Ovary (tissue), 9 donors: ENCODE data around the gene ANKS1B. TPM values are rescaled to one million over a fixed set of nuclear protein-coding genes. Genes with fewer than 3 reads are reported as not detected.

Experiments
- DNase-seq, 5 donors: peaks; one replicate each; pipeline ENCODE4 v3.0.0-alpha.2; 2019 to 2020
- H3K27ac ChIP-seq, 2 donors: fragments of 200-600 bp; one replicate each; pipeline versions ENCODE4 v1.5.1 to v1.8.0; 2019 to 2022
- H3K27me3 ChIP-seq: fragments of 200-600 bp; one replicate; pipeline ENCODE4 v1.8.0; 2022
- H3K36me3 ChIP-seq: fragments of 200-600 bp; sonication (generic); one replicate; pipeline ENCODE4 v1.5.1; 2019
- H3K4me1 ChIP-seq: one replicate; pipeline ENCODE4 v1.8.1; 2013; ENCODE audit warnings: mild to moderate bottlenecking, moderate library complexity; ENCODE audit not compliant: insufficient read depth
- H3K4me3 ChIP-seq: fragments of 200-600 bp; sonication (generic); one replicate; pipeline ENCODE4 v1.5.1; 2017
- H3K9me3 ChIP-seq, 2 donors: fragments of 200-600 bp in 1 of 2; sonication (generic) in 1 of 2; one replicate each; pipeline versions ENCODE4 v1.5.1 to v1.8.1; 2013 to 2019; ENCODE audit warnings: mild to moderate bottlenecking in 1 of 2, moderate library complexity in 1 of 2
- CTCF ChIP-seq, 3 donors: fragments of 450-650 bp in 2 of 3; fragments of 200-600 bp in 1 of 3; IDR thresholded peaks; one replicate each; pipeline versions ENCODE4 v1.5.1 to v1.8.0; 2016 to 2022; ENCODE audit warnings: antibody characterized with exemption in 3 of 3, mild to moderate bottlenecking in 1 of 3
- EP300 ChIP-seq: sonication (generic); formaldehyde crosslinking; IDR thresholded peaks from one replicate; pipeline ENCODE4 v1.6.1; 2017; ENCODE audit warnings: antibody characterized with exemption
- POLR2A ChIP-seq: fragments of 450-650 bp; IDR thresholded peaks from one replicate; pipeline ENCODE4 v1.6.1; 2017; ENCODE audit warnings: antibody characterized with exemption, mild to moderate bottlenecking, moderate library complexity
- WGBS, 3 donors: extraction: QIAGEN DNeasy Blood & Tissue Kit in 1 of 3; methylation state at CpG; one replicate each; pipeline versions ENCODE4 v1.1.5 to v1.1.7; 2013 to 2017; 5-methylcytosine and 5-hydroxymethylcytosine counted together
- intact Hi-C, 4 donors: fragments of 100-400 bp; cut with DNase I; formaldehyde crosslinking; loops; one replicate each; pipeline versions ENCODE4 v1.11.0 to v1.15.1; 2022 to 2023
- polyA plus RNA-seq, 2 donors: library from polyadenylated mRNA; stranded (reverse); fragments of 200-250 nt in 1 of 2; fragments of 350-450 nt in 1 of 2; fragmentation: Illumina TruSeq in 1 of 2; extraction: RNeasy Lipid Tissue Mini Kit (QIAGEN cat#74804) in 1 of 2; gene quantifications; one replicate each; pipeline ENCODE4 v1.2.3, GENCODE V29; 2013 to 2014
- total RNA-seq, 7 donors: library from RNA; depleted of rRNA in 2 of 7; stranded (reverse); fragments of >200 nt in 2 of 7; fragmentation: NEBNext Ultra II Directional in 3 of 7; extraction: Animal tissue kit (Norgen Biotek cat#: 25700) in 3 of 7; gene quantifications; one replicate each; pipeline versions ENCODE4 v1.1.0 to v1.2.4, GENCODE V29; 2016 to 2023
- donor health status: DM: no; HTN: no; CAD: no; lungs with moderate emphysema.
- donor health status: DM: no; HTN: no; CAD: no.
- donor health status: Bipolar disorder and iron deficiency.
- donor health status: DM: yes; HTN: yes; CAD: no.
- donor health status: DM: no; HTN: no; CAD: no.
- donor health status: DM: yes; HTN: yes; CAD: no.

Gene ANKS1B
- total and polyA plus RNA-seq, 9 donors = 0.80 to 34.9 (median 7.7) TPM

GRCh38 chr12:98796745-98797144 lies 1188.0 kb downstream of the ANKS1B start:
- DNase-seq = no peak
- no peaks in the 10 kb centered on the region for H3K36me3 ChIP-seq
- H3K4me1 ChIP-seq = no peaks in the 10 kb centered on the region
- TF ChIP-seq CTCF (IDR thresholded peaks at IDR 0.05) (no peak), EP300 (no peak), POLR2A (no peak)
- whole genome bisulfite sequencing, 3 donors = 94 to 98% (median 94%) methylated on average over 1 of the region's 1 CpG
- H3K9me3 ChIP-seq = no peaks in the 10 kb centered on the region
- H3K27ac ChIP-seq = no peak overlapping the region
- no peaks in the 10 kb centered on the region for H3K27me3 ChIP-seq
- no peak overlapping the region for H3K4me3 ChIP-seq
- intact Hi-C loops = no loop called here

- WGBS, 3 donors = 69 to 76% (median 71%) methylated on average over 2 of the region's 2 CpGs
- H3K36me3 ChIP-seq = no peaks in the 10 kb centered on the region
- no peak overlapping the region for H3K27ac ChIP-seq
- TF ChIP-seq POLR2A (no peak), CTCF (IDR thresholded peaks at IDR 0.05) (no peak), EP300 (no peak)
- intact Hi-C loops = no loop called here
- DNase-seq = no peak
- H3K9me3 ChIP-seq = no peaks in the 10 kb centered on the region
- no peaks in the 10 kb centered on the region for H3K4me1 ChIP-seq
- H3K27me3 ChIP-seq = no peaks in the 10 kb centered on the region
- no peak overlapping the region for H3K4me3 ChIP-seq
These were observed 1191.6 kb downstream of the ANKS1B start for GRCh38 chr12:98793121-98793520.

GRCh38 chr12:98791406-98791805 lies 1193.3 kb downstream of the ANKS1B start:
- intact Hi-C loops = no loop called here
- no peaks in the 10 kb centered on the region for H3K27me3 ChIP-seq
- no peaks in the 10 kb centered on the region for H3K9me3 ChIP-seq
- no peak for DNase-seq
- no peak overlapping the region for H3K27ac ChIP-seq
- 95 to 98% (median 96%) methylated on average over 3 of the region's 3 CpGs for WGBS, 3 donors
- H3K4me1 ChIP-seq = no peaks in the 10 kb centered on the region
- H3K36me3 ChIP-seq = no peaks in the 10 kb centered on the region
- TF ChIP-seq EP300 (no peak), CTCF (IDR thresholded peaks at IDR 0.05) (no peak), POLR2A (no peak)
- H3K4me3 ChIP-seq = no peak overlapping the region

GRCh38 chr12:98788396-98788795 lies 1196.3 kb downstream of the ANKS1B start:
- Histone ChIP-seq H3K9me3 (no peaks in the 10 kb centered on the region), H3K4me3 (no peak overlapping the region), H3K4me1 (no peaks in the 10 kb centered on the region), H3K36me3 (no peaks in the 10 kb centered on the region), H3K27ac (no peak overlapping the region), H3K27me3 (no peaks in the 10 kb centered on the region)
- no peak for DNase-seq
- intact Hi-C loops = no loop called here
- WGBS, 3 donors = 90 to 94% (median 93%) methylated on average over 5 of the region's 5 CpGs
- TF ChIP-seq CTCF (IDR thresholded peaks at IDR 0.05) (no peak), EP300 (no peak), POLR2A (no peak)

- H3K4me3 ChIP-seq = no peak overlapping the region
- no peaks in the 10 kb centered on the region for H3K9me3 ChIP-seq
- DNase-seq = no peak
- no peak overlapping the region for H3K27ac ChIP-seq
- H3K27me3 ChIP-seq = no peaks in the 10 kb centered on the region
- H3K36me3 ChIP-seq = no peaks in the 10 kb centered on the region
- 82 to 89% (median 87%) methylated on average over 7 of the region's 7 CpGs for WGBS, 3 donors
- no peaks in the 10 kb centered on the region for H3K4me1 ChIP-seq
- TF ChIP-seq CTCF (IDR thresholded peaks at IDR 0.05) = no peak
- intact Hi-C loops = no loop called here
These were observed 1198.1 kb downstream of the ANKS1B start for GRCh38 chr12:98786653-98787052.
